Measurements from ENCODE around the gene DYNLT2. TPM values are rescaled to one million over a fixed set of nuclear protein-coding genes. Genes with fewer than 3 reads are reported as not detected.

Gene DYNLT2
- total RNA-seq, 1 donor, result 1.7 TPM

DNA sequence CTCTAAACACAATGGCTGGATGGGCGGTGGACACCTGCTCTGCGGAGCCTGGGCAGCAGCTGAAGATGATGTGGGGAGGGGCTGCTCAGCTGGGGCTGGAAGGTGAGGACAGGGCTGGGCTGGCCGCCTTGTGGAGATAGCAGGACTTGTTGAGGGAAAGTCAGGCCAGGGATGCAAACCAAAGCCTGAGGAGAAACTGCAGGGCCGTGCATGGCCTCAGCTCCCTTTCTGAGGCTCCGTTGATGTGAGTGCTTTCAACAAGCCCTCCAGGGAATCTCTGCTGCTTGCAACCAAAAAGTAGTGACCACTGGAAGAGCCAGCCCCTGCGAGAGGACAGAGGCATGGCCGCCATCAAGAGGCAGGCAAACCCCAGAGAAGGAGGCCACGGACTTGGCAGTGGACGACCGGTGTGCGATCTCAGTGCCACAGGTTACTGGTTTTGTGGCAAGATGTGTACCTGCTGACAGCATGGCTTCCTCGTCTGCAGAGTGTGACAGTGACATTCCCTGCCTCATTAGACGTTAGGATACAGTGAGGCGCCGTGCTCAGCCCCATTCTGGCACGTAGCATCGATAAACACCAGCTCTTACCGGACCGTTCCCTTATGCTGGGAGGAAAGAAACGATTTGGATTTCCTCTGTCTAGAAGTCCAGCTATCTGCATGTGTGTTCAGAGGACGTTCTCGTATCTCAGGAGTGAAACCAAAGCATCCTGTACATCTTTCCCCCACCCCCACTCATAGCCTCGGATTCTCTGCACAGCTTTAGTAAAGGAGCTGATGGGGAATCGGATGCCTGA is 38.0 kb upstream of the DYNLT2 start:
- H3K4me3 ChIP-seq (ENCODE audit: low read depth, low read length), result peak overlapping the region; percentile 70
- no peak for DNase-seq (ENCODE audit: low read depth)
- TF ChIP-seq CTCF (IDR thresholded peaks at IDR 0.05; ENCODE audit: insufficient read depth, low read length), result no peak

DNA sequence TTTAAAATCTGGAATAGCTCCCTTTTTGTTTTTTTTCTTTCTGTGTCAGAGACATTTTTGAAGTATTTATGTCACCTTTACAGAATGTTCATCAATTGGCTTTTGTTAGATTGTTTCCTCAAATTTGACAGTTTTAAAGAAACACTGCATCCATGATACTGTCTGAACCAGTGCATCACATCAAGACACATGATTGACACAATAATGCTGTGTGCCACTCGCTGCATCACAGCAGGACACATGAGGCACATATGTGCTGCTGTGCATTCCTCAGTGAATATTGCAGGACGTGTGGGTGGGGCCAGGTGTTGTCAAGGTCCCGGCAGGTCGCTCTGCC is 37.4 kb upstream of the DYNLT2 start:
- DNase-seq (ENCODE audit: low read depth), result no peak
- no peak for TF ChIP-seq CTCF (IDR thresholded peaks at IDR 0.05; ENCODE audit: insufficient read depth, low read length)
- no peak overlapping the region for H3K4me3 ChIP-seq (ENCODE audit: low read depth, low read length)

- H3K4me3 ChIP-seq (ENCODE audit: low read depth, low read length), result no peak overlapping the region
- TF ChIP-seq CTCF (IDR thresholded peaks at IDR 0.05; ENCODE audit: insufficient read depth, low read length), result no peak
These were observed 36.4 kb upstream of the DYNLT2 start for GRCh38 chr6:169787797-169788196.

GRCh38 chr6:169786349-169786748 is 35.0 kb upstream of the DYNLT2 start:
- H3K4me3 ChIP-seq (ENCODE audit: low read depth, low read length), result no peak overlapping the region
- DNase-seq (ENCODE audit: low read depth), result no peak
- no peak for TF ChIP-seq CTCF (IDR thresholded peaks at IDR 0.05; ENCODE audit: insufficient read depth, low read length)

More at GRCh38 chr6:169787797-169788196, 36.4 kb upstream of the DYNLT2 start:
- DNase-seq (ENCODE audit: low read depth), result no peak

- no peak overlapping the region for H3K4me3 ChIP-seq (ENCODE audit: low read depth, low read length)
- no peak for TF ChIP-seq CTCF (IDR thresholded peaks at IDR 0.05; ENCODE audit: insufficient read depth, low read length)
- DNase-seq (ENCODE audit: low read depth), result no peak
These were observed 34.2 kb upstream of the DYNLT2 start for GRCh38 chr6:169785566-169785965.

GRCh38 chr6:169784821-169785340 is 33.5 kb upstream of the DYNLT2 start:
- DNase-seq (ENCODE audit: low read depth), result no peak
- TF ChIP-seq CTCF (IDR thresholded peaks at IDR 0.05; ENCODE audit: insufficient read depth, low read length), result no peak
- no peak overlapping the region for H3K4me3 ChIP-seq (ENCODE audit: low read depth, low read length)

Data from fibroblast of the aortic adventitia (primary cell).